HEK293T (cell line): ENCODE results near the gene RIPK1.

Experiments
- CTCF ChIA-PET: fragments of 350-600 bp; formaldehyde crosslinking; extraction: SDS; loops from one replicate; lab custom pipeline; 2021; ENCODE audit warnings: antibody characterized with exemption, inconsistent platforms; lab: Yijun Ruan, JAX
- POLR2A ChIA-PET: fragments of 350-600 bp; formaldehyde crosslinking; extraction: SDS; loops from one replicate; lab custom pipeline; 2020; ENCODE audit warnings: antibody characterized with exemption, inconsistent platforms; lab: Yijun Ruan, JAX
- DNase-seq: peaks from one replicate; pipeline ENCODE4 v3.0.0; 2012; ENCODE audit warnings: mixed read lengths; ENCODE audit errors: extremely low spot score
- BHLHE40 ChIP-seq: fragments of 450-650 bp; IDR thresholded peaks from 2 replicates; pipeline ENCODE4 v1.6.1; 2016; ENCODE audit warnings: mild to moderate bottlenecking, moderate library complexity, borderline replicate concordance
- CTBP1 ChIP-seq: fragments of 450-650 bp; IDR thresholded peaks from 2 replicates; pipeline ENCODE4 v1.6.1; 2016; ENCODE audit warnings: borderline replicate concordance
- ELF4 ChIP-seq: fragments of 450-650 bp; IDR thresholded peaks from 2 replicates; pipeline ENCODE4 v1.6.1; 2017; ENCODE audit warnings: antibody characterized with exemption
- FOXA1 ChIP-seq: fragments of 450-650 bp; IDR thresholded peaks from 2 replicates; pipeline ENCODE4 v1.6.1; 2016; ENCODE audit warnings: mild to moderate bottlenecking
- FOXK2 ChIP-seq: fragments of 450-650 bp; IDR thresholded peaks from 2 replicates; pipeline ENCODE4 v1.6.1; 2016; ENCODE audit warnings: mild to moderate bottlenecking
- FOXM1 ChIP-seq: fragments of 450-650 bp; IDR thresholded peaks from 2 replicates; pipeline ENCODE4 v1.6.1; 2017; ENCODE audit warnings: mild to moderate bottlenecking, borderline replicate concordance
- L3MBTL2 ChIP-seq: fragments of 450-650 bp; conservative IDR thresholded peaks from 2 replicates; pipeline ENCODE4 v1.6.1; 2016; ENCODE audit warnings: mild to moderate bottlenecking
- NFRKB ChIP-seq: fragments of 450-650 bp; IDR thresholded peaks from 2 replicates; pipeline ENCODE4 v1.6.1; 2016; ENCODE audit warnings: mild to moderate bottlenecking, moderate library complexity
- SP1 ChIP-seq: fragments of 450-650 bp; IDR thresholded peaks from 2 replicates; pipeline ENCODE4 v1.6.1; 2017

The RIPK1 gene

DNA sequence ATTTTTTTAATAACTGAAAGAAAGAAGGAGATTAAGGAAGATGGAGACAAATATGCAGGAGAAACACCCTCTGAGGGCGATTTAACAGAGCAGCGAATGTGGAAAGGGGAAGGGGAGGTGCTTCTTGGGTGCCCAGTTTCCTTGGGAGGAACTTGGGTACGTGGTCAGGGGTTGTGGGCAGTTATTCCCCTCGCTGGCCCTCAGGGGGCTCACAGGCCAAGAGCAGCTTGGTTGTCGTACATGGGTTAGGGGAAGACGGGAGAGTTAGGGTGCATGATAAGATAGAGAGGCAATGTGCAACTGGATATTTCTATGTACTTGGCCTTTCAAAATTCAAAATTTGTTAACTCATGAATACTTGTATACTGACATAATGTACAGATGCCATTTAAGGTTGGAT, 96.1 kb downstream of the RIPK1 start:
- DNase-seq: no peak
- ChIA-PET POLR2A (interaction anchor here (1.4 kb wide), 1 partner anchor 67 kb away, joined by 3 read pairs; no protein-coding TSS in a partner anchor), CTCF (no interaction called here)
- TF ChIP-seq ELF4 (no peak), FOXM1 (no peak), FOXK2 (no peak), NFRKB (no peak), L3MBTL2 (no peak), BHLHE40 (no peak), FOXA1 (no peak), CTBP1 (no peak), SP1 (no peak)
